Right renal cortex interstitium (tissue), 3 donors: ENCODE measurements around the gene TMED9. TPM values are rescaled to one million over a fixed set of nuclear protein-coding genes. Genes with fewer than 3 reads are reported as not detected.

Experiments used
- DNase-seq, 3 donors: peaks; one replicate each; pipeline ENCODE4 v3.0.0-alpha.2; 2013; ENCODE audit warnings: low read depth in 3 of 3, low spot score in 2 of 3
- polyA plus RNA-seq, 3 donors: library from polyadenylated mRNA; unstranded; fragments of 120-200 nt; gene quantifications; one replicate each; pipeline ENCODE4 v1.2.1, GENCODE V29; 2013; ENCODE audit not compliant: insufficient read length in 3 of 3

Gene TMED9
- polyA plus RNA-seq, 3 donors, result 150 to 186 (median 177) TPM

DNA sequence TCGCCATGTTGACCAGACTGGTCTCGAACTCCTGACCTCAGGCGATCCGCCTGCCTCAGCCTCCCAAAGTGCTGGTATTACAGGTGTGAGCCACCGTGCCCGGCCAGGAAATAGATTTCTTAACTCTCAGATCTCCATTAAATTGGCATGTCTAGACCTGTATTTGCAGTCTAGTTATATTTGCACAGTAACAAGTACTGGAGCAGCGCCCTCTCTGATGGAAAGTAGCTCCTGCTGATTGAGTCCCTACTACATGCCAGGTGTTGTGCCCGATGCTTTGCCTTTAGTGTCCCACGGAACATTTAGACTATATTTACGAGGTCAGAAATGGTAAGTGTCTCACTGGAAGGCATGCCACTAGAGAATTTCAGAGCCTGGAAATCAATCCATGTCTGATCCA, 15.8 kb upstream of the TMED9 start:
- DNase-seq, result no peak

DNA sequence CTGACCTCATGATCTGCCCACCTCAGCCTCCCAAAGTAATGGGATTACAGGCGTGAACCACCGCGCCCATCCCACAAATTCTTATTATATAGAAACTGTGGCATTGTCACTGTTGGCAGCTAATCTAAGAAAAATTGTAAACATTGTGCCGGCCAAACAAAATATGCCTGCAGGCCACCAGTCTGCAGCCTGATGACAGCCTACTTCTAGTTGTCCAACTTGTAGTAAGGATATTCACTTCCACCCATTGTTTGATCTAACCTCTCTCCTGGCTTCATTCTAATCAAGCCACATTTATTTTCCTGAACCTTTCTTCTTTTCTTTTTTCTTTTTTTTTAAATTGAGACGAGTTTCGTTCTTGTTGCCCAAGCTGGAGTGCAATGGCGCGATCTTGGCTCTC, 13.7 kb upstream of the TMED9 start:
- DNase-seq, result no peak

DNA sequence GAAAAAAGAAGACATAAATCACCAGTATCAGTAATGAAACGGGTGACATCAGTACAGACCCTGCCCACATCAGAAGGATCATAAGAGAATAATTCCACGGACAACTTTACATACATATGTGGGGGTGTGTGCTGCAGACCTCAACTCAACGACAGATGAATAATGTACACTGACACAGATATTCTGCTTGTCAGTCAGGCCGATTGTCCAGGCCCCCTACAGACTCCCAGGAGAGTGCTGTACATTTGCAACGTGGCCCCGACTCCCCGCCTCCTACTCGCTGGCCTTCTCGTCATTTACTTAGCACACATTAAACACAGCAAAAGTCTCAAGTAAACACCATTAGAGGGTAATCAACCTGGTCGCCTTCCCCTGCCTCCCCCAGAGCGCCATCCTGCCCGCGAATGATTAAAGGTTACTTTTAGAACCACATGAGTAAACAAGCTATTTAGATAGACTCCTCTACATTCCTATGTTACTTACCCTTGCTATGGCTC, 3.5 kb upstream of the TMED9 start:
- no peak for DNase-seq

DNA sequence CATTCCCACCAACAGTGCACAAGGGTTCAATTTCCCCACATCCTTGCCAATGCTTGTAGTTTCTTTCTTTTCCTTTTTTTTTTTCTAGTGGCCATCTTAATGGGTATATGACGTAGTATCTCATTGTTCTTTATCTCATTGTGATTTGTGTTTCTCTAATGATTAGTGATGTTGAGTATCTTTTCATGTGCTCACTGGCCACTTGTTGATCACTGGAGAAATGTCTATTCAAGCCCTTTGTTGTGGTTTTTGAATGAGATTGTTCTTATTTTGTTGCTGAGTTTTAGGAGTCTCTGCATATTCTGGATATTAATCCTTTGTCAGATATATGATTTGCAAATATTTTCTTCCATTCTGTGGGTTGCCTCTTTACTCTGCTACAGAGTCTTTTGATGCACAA, 1.6 kb upstream of the TMED9 start:
- no peak for DNase-seq

DNA sequence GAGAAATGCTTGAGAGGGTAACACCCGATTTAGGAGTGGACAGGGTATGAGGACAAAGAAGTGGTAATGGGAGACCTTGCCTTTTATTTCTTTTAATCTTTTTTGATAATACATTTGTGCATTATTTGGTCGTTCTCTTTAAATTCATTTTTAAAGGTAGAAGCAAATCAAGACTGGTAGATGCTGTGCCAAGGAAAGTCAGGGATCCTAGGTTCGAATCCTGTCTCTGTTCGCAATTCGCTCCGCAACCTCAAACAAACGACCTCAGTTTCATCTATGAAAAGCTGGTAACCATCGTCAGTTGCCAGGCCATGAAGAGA, 353 bp upstream of the TMED9 start:
- DNase-seq, result no peak

DNA sequence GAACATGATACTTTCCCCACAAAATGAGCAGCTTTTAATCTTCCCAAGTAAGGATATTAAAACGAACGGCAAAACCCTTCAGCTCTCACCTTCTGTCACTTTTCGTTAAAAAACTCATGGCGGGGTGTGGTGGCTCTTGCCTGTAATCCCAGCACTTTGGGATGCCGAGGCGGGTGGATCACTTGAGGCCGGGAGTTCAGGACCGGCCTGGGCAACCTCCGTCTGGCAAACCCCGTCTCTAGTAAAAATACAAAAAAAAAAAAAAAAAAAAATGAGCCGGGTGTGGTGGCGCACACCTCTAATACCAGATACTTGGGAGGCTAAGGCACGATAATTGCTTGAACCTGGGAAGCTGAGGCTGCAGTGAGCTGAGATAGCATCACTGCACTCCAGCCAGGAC, 902 bp downstream of the TMED9 start:
- DNase-seq, result no peak

DNA sequence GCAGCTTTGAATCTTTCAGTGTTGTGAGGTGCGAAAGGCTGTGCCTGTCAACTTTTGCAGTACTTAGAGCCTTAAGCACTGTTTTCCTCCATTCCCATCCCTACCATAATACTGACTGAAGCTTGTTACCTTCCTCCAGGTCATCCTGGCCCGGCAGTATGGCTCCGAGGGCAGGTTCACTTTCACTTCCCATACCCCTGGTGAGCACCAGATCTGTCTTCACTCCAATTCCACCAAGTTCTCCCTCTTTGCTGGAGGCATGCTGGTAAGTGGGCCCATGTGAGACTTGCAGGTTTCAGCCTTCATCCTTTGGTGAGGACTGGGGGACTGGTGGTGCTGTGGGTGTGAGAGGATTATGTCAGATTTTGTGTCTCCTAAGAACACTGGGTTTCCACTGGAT, 1.5 kb downstream of the TMED9 start:
- DNase-seq, result no peak

DNA sequence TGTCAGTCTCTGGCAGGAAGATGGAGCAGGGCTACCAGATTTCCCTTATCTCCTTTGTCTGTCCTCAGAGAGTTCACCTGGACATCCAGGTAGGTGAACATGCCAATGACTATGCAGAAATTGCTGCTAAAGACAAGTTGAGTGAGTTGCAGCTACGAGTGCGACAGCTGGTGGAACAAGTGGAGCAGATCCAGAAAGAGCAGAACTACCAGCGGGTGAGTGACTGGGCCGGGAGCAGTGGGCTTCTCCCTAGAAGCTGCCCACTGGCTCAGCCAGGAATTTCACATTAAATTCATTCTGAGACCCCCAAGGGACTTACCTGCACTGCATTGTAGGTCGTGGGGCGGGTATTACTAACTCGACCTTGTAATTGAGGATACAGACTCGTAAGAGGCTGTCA, 2.1 kb downstream of the TMED9 start:
- DNase-seq, result no peak

DNA sequence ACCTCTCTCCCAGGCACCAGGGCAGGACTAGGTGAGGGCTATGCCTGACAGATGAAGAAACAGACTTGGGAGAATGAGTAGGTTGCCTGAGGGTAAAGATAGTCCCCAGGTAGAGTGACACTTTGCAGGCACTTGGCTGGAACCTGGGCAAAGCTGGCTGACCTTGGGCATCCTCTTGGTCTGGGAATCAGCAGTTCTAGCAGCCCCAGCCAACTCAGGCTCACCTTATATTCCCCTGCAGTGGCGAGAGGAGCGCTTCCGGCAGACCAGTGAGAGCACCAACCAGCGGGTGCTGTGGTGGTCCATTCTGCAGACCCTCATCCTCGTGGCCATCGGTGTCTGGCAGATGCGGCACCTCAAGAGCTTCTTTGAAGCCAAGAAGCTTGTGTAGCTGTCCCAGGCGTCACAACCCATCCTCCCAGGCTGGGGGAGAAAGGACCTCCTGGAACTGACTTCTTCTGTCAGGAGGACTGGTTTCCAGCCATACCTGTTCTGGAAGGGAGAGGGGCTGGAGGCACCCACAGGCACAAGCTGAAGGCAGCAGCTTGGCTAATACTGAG, 3.1 kb downstream of the TMED9 start:
- DNase-seq, result no peak

DNA sequence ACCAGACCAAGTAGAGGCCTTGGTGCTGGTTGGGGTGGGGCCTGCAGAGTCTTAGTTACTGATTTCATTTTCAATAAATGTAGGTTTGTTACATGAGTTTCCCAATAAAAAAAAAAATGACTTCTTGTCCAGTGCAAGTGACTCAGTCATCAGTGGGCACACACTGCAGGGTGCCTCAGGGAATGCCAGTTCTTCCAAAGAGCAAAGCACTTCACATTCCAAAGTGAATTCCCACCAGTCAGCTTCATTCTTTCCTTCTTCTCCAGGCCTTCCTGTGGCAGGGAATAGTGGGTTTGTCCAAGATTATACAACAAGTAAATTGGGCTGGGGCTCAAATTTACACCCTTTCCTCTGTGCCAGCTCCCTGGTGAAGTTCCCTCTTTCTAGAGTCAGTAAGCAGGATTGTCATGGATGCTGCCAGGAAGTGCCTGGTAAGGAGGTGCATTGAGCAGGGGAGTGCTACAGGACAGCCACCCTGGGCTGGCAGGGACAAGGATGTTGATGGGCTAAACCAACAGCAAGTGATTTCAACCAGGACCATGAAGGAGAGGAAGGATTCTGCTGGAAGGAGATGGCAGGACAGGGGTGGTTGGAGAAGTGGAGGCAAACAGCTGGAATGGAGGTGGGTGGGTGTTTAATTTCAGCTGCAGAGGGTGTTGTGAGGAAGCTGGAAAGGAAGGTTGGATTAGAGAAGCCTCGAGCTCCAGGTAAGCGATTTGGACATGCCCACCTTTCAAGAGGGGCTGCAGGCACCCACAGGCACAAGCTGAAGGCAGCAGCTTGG, 4.2 kb downstream of the TMED9 start:
- no peak for DNase-seq

DNA sequence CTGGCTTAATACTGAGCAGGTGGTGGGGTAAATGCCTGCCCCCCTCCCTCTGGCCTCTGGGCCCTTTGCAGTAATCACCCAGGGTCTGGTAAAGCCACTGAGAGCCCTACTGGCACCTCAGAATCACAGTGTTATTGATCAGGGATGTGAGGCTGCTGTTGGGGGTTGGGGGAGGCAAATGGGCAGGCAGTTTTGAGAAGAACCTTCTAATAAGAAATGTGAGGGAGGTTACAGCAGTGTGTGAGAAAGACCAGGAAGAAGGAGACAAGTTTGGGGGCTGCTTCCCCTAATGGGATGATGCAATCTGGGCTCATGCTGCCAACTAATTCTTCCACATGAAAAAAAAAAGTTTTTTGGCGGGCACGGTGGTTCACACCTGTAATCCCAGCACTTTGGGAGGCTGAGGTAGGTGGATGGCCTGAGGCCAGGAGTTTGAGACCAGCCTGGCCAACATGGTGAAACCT, 4.8 kb downstream of the TMED9 start:
- no peak for DNase-seq

DNA sequence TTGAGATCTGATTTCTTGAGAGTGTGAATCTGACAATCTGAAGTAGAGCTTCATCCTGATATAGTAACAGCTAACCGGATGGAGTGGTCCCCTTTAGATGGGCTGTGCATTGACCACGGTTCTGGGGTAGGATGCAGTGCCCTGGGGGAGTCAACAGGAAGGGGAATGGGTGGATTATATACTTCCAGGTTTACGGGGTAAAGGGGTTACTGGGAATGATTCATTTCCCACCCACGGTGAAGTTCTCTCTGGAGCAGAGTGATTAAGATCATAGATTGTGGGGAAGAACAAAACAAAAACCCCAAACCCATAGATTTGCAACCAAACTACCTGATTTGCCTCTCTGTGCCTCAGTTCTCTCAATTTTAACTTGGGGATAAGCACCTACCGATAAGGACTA, 6.5 kb downstream of the TMED9 start:
- no peak for DNase-seq

DNA sequence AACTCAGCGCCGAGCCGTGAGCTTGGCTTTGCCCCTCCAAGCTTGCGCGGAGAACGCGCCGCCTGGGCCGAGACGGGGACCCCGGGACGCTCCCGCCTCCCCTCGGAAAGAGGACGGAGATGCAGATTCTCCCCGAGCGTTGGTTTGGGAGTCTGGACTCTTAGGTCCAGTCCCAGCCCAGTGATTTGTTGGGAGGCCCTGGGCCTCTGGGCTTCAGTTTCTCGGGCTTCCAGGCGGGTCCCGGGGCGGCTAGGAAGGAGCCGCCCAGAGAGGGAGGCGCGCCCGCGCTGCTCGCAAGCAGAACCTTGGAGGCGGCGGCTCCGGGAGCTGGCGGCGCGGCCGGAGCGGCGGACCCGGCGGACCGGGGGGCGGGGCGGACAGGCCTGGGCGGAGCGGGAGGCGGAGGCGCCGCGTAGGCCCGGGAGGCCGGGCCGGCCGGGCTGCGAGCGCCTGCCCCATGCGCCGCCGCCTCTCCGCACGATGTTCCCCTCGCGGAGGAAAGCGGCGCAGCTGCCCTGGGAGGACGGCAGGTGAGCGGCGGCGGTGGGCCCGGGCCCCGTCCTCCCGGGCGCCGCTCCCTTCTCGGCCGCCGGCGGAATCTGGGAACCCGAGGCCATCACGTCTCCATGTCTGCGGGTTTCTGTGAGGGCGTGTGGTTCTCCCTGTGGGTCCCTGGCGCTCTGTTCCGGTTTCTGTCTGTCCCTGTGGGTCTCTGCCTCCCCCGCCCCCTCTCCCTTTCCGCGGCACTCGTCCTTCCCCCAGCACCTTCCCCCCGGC, 7.9 kb downstream of the TMED9 start, which contains the start of gene B4GALT7:
B4GALT7 (plus strand) TSS at position 402 of the 777 bp plus-strand sequence; CDS start at position 481, 79 bp downstream.
- DNase-seq, result peak in 2 of 3 donors; percentile 48 to 66

DNA sequence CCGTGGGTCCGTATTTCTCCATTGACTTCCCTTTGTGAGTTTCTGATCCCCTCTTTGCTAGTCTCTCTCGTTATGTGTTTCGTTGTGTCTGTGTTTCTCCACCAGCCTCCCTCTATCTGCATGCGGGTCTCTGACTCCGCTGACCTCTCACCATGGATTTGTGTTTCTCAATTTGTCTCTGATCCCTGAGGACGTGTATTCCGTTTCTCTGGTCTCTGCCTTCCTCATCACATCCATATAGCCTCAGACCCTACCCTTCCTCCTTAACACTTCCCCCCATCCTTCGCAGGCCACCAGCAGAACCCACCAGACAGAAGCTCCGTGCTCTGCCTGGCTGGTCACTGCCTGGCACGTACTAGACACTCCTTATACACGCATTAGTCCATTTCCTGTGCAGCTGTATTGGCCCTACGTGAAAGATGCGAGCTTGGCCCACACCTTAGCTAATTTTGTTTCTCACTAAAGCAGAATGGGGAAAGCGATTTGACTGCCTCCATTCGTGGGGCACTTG, 8.6 kb downstream of the TMED9 start:
- peak in 1 of 3 donors; percentile 8 for DNase-seq

DNA sequence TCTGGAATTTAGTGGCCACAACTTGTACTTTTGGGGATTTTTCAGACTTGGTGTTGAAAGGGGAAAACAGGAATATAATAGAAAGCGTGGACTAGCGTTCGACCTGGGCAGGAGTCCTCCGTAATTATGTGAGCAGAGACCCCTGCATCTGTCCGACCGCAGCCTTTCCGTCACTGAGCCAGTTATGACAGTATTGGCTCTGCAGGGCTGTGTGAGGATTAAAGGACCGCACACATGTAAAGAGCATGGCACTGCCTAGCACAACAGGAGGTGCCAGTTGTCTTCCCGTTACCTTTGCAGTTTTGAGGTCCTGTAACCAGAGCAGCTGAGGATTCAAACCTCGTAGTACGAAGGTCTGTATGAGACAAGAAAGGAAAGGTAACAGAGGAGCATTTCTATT, 9.1 kb downstream of the TMED9 start:
- DNase-seq, result no peak

DNA sequence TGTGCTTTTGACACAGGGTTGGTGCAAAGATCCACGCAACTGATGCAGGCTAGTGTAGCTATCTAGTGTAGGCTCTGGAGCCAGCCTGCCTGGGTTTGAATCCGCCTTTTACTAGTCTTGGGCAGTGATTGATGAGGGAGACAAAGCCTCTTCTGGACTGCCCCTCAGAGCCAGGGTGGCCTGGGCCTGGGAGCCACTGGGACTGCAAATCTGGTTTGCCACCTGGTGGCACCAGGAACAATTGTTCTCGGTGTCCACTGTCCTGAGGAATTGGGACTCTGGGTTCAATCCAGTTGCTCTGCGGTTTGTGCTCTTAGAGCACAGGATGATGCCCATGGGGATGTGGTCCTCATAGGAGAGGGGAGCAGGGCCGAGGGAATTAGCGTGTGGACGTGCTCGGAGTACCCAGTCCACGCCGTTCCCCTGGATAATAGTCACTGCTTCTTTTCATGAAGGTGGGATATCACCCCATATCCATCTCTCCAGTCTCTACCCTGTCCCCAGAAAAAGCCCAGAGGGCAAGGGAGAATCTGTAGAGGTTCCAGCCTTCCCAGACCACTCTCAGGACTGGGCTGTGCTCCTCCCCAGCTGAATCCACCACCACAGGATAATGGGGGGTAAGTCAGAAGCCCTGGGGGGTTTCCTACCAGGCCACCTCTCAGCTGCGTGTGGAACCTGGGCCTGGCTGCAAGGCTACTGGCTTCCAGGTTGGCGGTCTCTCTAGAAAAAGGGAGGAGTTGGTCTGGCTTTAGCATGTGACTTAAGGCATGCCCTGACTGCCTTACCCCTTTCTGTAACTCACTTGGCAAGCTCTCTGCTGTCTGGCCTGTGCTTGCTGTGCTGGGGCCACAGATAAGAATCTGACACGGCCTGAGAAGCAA, 9.8 kb downstream of the TMED9 start:
- no peak for DNase-seq

DNA sequence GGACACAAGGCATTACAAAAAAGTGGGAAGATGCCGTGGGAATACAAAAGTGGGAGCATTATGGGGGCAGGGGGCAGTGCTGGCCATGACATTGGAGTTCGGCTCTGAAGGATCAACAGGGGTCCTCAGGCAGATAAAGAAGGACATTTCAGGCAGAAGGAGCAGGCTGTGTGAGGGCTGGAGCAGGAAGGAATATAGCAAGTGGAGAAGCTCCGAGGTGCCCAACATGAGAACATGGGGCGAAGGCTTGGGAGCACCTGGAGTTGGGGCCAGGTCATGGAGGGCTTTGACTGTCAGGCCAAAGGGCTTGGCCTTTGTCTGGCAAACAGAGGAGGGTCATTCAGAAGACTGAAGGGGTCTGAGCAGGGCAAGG, 10.4 kb downstream of the TMED9 start:
- DNase-seq, result no peak

DNA sequence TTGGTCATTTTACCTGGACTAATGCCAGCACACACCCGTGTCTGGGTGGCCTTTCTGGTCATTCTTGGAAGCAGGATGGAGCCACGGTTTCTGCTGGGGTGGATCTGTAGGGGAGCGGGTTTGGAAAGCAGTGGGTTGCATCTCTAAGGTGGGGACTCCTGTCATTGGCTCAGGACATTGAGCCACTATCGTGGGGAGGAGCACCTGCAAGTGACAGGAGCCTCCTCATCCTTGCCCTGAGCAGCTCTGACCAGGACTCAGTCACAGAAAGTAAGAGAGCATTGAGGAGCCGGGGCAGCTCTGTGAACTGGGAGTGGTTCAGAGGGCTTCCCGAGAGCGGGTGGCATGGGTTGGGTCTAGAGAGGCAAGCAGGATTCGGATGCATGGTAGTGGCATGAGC, 11.6 kb downstream of the TMED9 start:
- DNase-seq, result no peak

DNA sequence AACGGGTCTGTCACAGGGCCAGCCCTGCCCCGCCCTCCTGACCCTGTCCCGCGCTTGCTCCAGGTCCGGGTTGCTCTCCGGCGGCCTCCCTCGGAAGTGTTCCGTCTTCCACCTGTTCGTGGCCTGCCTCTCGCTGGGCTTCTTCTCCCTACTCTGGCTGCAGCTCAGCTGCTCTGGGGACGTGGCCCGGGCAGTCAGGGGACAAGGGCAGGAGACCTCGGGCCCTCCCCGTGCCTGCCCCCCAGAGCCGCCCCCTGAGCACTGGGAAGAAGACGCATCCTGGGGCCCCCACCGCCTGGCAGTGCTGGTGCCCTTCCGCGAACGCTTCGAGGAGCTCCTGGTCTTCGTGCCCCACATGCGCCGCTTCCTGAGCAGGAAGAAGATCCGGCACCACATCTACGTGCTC, 12.1 kb downstream of the TMED9 start:
- DNase-seq, result no peak

DNA sequence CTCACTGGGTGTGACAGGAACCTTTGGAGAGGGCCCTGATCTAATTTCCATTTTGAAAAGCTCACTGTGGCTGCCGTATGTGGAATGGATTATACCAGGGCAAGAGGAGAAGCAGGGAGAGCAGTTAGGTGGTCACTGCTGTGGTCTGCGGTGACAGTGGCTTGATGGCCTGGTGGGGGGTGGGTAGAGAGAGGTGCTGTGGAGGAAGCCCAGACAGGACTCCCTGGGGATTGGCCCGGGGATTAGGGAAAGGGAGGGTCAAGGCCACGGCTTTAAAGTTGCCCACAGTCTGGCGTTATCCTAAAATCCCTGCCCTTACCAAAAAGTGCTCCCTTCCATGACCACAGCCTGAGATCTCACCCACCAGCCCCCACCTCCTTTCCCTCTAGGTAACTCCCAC, 12.7 kb downstream of the TMED9 start:
- no peak for DNase-seq

DNA sequence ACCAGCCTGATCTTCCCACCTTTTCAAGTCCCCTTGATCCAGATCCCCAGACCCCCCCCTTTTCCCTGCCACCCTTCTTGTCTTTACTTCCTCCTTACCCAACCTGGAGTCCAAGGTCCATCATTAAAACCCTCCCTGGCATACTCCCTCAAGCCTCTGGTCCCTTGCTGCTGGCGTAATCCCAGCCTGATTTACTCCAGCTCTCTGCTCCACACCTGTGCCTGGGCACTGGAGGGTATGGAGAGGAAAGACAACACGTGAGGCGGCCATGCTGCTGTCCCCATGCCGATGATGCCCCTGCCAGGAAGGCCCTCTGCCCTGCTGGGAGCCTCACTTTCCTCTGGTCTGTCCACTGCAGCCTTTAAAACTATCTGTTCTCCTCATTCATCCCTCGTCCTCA, 13.1 kb downstream of the TMED9 start:
- DNase-seq, result no peak
